ENCODE data around the gene IL17B. TPM values are rescaled to one million over a fixed set of nuclear protein-coding genes. Genes with fewer than 3 reads are reported as not detected.

The IL17B gene
- total and polyA plus RNA-seq, 2 of the 13 experiments (the other 11 are each of a cell fraction or from before 2014, with no cell fraction given) = 0.29 to 2.6 TPM

GRCh38 chr5:149386166-149386565 lies 7.1 kb upstream of the IL17B start (continued):
- TF ChIP-seq HDAC2 (CRISPR knock-in tag; IDR thresholded peaks at IDR 0.05) = no peak

GRCh38 chr5:149383399-149383798 lies 4.3 kb upstream of the IL17B start:
- Histone ChIP-seq H3K27ac (ENCODE audit: extremely low read length, insufficient read depth, low read length) (no peak overlapping the region), H3K9me3 (ENCODE audit: low read length) (no peaks in the 10 kb centered on the region), H4K20me1 (ENCODE audit: insufficient read depth, low read length) (no peaks in the 10 kb centered on the region), H3K9ac (ENCODE audit: insufficient read depth, low read depth, low read length) (no peak overlapping the region), H3K36me3 (replicated peaks in 1 of 2; ENCODE audit: control insufficient read depth in 1 of 2, insufficient read depth in 2 of 2, low read length in 2 of 2) (no peaks in the 10 kb centered on the region), H3K79me2 (ENCODE audit: insufficient read depth, low read length) (no peaks in the 10 kb centered on the region), H3K4me2 (ENCODE audit: low read depth, low read length) (no peak overlapping the region), H2AFZ (ENCODE audit: low read length) (no peak overlapping the region), H3K4me3 (replicated peaks in 1 of 3; ENCODE audit: insufficient read depth in 1 of 3, low read depth in 2 of 3, low read length in 3 of 3) (no peak overlapping the region), H3K27me3 (ENCODE audit: control insufficient read depth in 1 of 2, insufficient read depth in 2 of 2, low read length in 2 of 2) (peaks cover 2 to 5% of the 10 kb centered on the region in 2 experiments; a peak in 2 of 5 replicates), H3K4me1 (ENCODE audit: insufficient read depth, low read length) (peaks cover 84% of the 10 kb centered on the region)
- no peak for DNase-seq (ENCODE audit: low spot score)
- ChIA-PET POLR2A (no interaction called here), CTCF (ENCODE audit: low intra/inter-chr PET ratio, low total read pairs) (interaction anchor here (3.4 kb wide), 1 partner anchor 47 kb away, joined by 35 read pairs; no protein-coding TSS in a partner anchor)
- intact Hi-C loops (cut with micrococcal nuclease; ENCODE audit: unreplicated experiment) = no loop called here
- no peak for FAIRE-seq
- in situ Hi-C loops (cut with HindIII; ENCODE audit: extremely low pct_ligation_motif_present, low pct_unique_long_range_greater_than_20kb) = loop anchor here (10.0 kb wide), 1 partner anchor 51 kb away; no protein-coding TSS in a partner anchor
- 37% methylated on average over 6 of the region's 9 CpGs for WGBS (ENCODE audit: low lambda C conversion rate)
- no peak for ATAC-seq
- BruUV-seq (replicated peaks) = no TSS peak
- TF ChIP-seq ZNF496 (CRISPR knock-in tag; IDR thresholded peaks at IDR 0.05; ENCODE audit: insufficient replicate concordance) (no peak), ZNF101 (CRISPR knock-in tag; IDR thresholded peaks at IDR 0.05; ENCODE audit: borderline replicate concordance, low read depth) (no peak), HOMEZ (CRISPR knock-in tag; IDR thresholded peaks at IDR 0.05; ENCODE audit: low read depth) (no peak), NFE2 (CRISPR knock-in tag; IDR thresholded peaks at IDR 0.05) (no peak), SNAPC4 (CRISPR knock-in tag; IDR thresholded peaks at IDR 0.05) (no peak), ZMYM3 (CRISPR knock-in tag; IDR thresholded peaks at IDR 0.05) (no peak), PLSCR1 (CRISPR knock-in tag; IDR thresholded peaks at IDR 0.05; ENCODE audit: borderline replicate concordance) (no peak), HNRNPK (IDR thresholded peaks at IDR 0.05; ENCODE audit: low read depth, low read length, poor library complexity, severe bottlenecking) (no peak), ZNF660 (CRISPR knock-in tag; IDR thresholded peaks at IDR 0.05; ENCODE audit: borderline replicate concordance, low read depth) (no peak), ASH2L (IDR thresholded peaks at IDR 0.05; ENCODE audit: insufficient read length, low read depth, low read length) (no peak), ZNF746 (CRISPR knock-in tag; IDR thresholded peaks at IDR 0.05) (no peak), ZNF670 (CRISPR knock-in tag; IDR thresholded peaks at IDR 0.05; ENCODE audit: borderline replicate concordance) (no peak), KMT2A (CRISPR knock-in tag; IDR thresholded peaks at IDR 0.05) (no peak), RAD51 (IDR thresholded peaks at IDR 0.05; ENCODE audit: borderline replicate concordance) (no peak), SRSF9 (IDR thresholded peaks at IDR 0.05; ENCODE audit: borderline replicate concordance, insufficient read depth, low read depth, low read length, poor library complexity, severe bottlenecking) (no peak)
